Measurements from ENCODE around the gene KRTAP10-6.
"Not testable (repeated sequence)": the region's sequence is repeated elsewhere in the genome, so short reads cannot be mapped to it uniquely, and the experiment has no call there.

Gene KRTAP10-6

GRCh38 chr21:44599264-44600029 is 7.1 kb upstream of the KRTAP10-6 start:
- no peaks in the 10 kb centered on the region for H3K4me1 Mint-ChIP-seq (ENCODE audit: low read depth)
- no peak overlapping the region for H3K4me3 Mint-ChIP-seq
- DNase-seq (ENCODE audit: low spot score): no peak
- no peak overlapping the region for H3K27ac Mint-ChIP-seq
- H3K36me3 Mint-ChIP-seq (ENCODE audit: low read depth): no peaks in the 10 kb centered on the region
- H3K27me3 Mint-ChIP-seq (ENCODE audit: low read depth): peaks cover 3% of the 10 kb centered on the region
- no peaks in the 10 kb centered on the region for H3K9me3 Mint-ChIP-seq

GRCh38 chr21:44598061-44598460 is 5.8 kb upstream of the KRTAP10-6 start:
- Mint-ChIP-seq H3K4me3 (no peak overlapping the region), H3K36me3 (ENCODE audit: low read depth) (no peaks in the 10 kb centered on the region), H3K4me1 (ENCODE audit: low read depth) (no peaks in the 10 kb centered on the region), H3K9me3 (no peaks in the 10 kb centered on the region), H3K27me3 (ENCODE audit: low read depth) (peaks cover 2% of the 10 kb centered on the region), H3K27ac (no peak overlapping the region)
- DNase-seq (ENCODE audit: low spot score): no peak

- no peak for DNase-seq (ENCODE audit: low spot score)
- Mint-ChIP-seq H3K36me3 (ENCODE audit: low read depth) (no peaks in the 10 kb centered on the region), H3K4me3 (no peak overlapping the region), H3K27ac (no peak overlapping the region), H3K9me3 (no peaks in the 10 kb centered on the region), H3K27me3 (ENCODE audit: low read depth) (peaks cover 2% of the 10 kb centered on the region), H3K4me1 (ENCODE audit: low read depth) (no peaks in the 10 kb centered on the region)
These were observed 3.9 kb upstream of the KRTAP10-6 start for GRCh38 chr21:44596068-44596725.

- Mint-ChIP-seq H3K27me3 (ENCODE audit: low read depth) (peaks cover 2% of the 10 kb centered on the region), H3K4me1 (ENCODE audit: low read depth) (no peaks in the 10 kb centered on the region), H3K4me3 (no peak overlapping the region), H3K27ac (no peak overlapping the region), H3K9me3 (no peaks in the 10 kb centered on the region), H3K36me3 (ENCODE audit: low read depth) (no peaks in the 10 kb centered on the region)
- DNase-seq (ENCODE audit: low spot score): no peak
These were observed 3.2 kb upstream of the KRTAP10-6 start for GRCh38 chr21:44595524-44595923.

GRCh38 chr21:44594406-44594916 is 2.2 kb upstream of the KRTAP10-6 start:
- no peaks in the 10 kb centered on the region for H3K9me3 Mint-ChIP-seq
- H3K27ac Mint-ChIP-seq: no peak overlapping the region
- H3K36me3 Mint-ChIP-seq (ENCODE audit: low read depth): no peaks in the 10 kb centered on the region
- DNase-seq (ENCODE audit: low spot score): no peak
- H3K27me3 Mint-ChIP-seq (ENCODE audit: low read depth): peaks cover 2% of the 10 kb centered on the region
- H3K4me1 Mint-ChIP-seq (ENCODE audit: low read depth): no peaks in the 10 kb centered on the region
- no peak overlapping the region for H3K4me3 Mint-ChIP-seq

GRCh38 chr21:44593598-44594405 is 1.5 kb upstream of the KRTAP10-6 start:
- no peak for DNase-seq (ENCODE audit: low spot score)
- no peaks in the 10 kb centered on the region for H3K9me3 Mint-ChIP-seq
- H3K36me3 Mint-ChIP-seq (ENCODE audit: low read depth): no peaks in the 10 kb centered on the region
- H3K4me1 Mint-ChIP-seq (ENCODE audit: low read depth): no peaks in the 10 kb centered on the region
- H3K27me3 Mint-ChIP-seq (ENCODE audit: low read depth): peaks cover 2% of the 10 kb centered on the region
- H3K4me3 Mint-ChIP-seq: no peak overlapping the region
- no peak overlapping the region for H3K27ac Mint-ChIP-seq

GRCh38 chr21:44591801-44592130 is 539 bp downstream of the KRTAP10-6 start:
- H3K27me3 Mint-ChIP-seq (ENCODE audit: low read depth): peaks cover 13% of the 10 kb centered on the region
- H3K4me1 Mint-ChIP-seq (ENCODE audit: low read depth); H3K27ac Mint-ChIP-seq; H3K9me3 Mint-ChIP-seq; H3K36me3 Mint-ChIP-seq (ENCODE audit: low read depth); DNase-seq (ENCODE audit: low spot score); H3K4me3 Mint-ChIP-seq: not testable (repeated sequence)

GRCh38 chr21:44590897-44591800 is 1.2 kb downstream of the KRTAP10-6 start:
- not testable (repeated sequence) for DNase-seq (ENCODE audit: low spot score); H3K27ac Mint-ChIP-seq; H3K9me3 Mint-ChIP-seq; H3K4me3 Mint-ChIP-seq; H3K4me1 Mint-ChIP-seq (ENCODE audit: low read depth); H3K36me3 Mint-ChIP-seq (ENCODE audit: low read depth)
- H3K27me3 Mint-ChIP-seq (ENCODE audit: low read depth): peaks cover 18% of the 10 kb centered on the region

GRCh38 chr21:44590311-44590721 is 2.0 kb downstream of the KRTAP10-6 start:
- H3K9me3 Mint-ChIP-seq: no peaks in the 10 kb centered on the region
- no peak overlapping the region for H3K4me3 Mint-ChIP-seq
- no peak overlapping the region for H3K27ac Mint-ChIP-seq
- peaks cover 24% of the 10 kb centered on the region for H3K27me3 Mint-ChIP-seq (ENCODE audit: low read depth)
- no peaks in the 10 kb centered on the region for H3K36me3 Mint-ChIP-seq (ENCODE audit: low read depth)
- no peaks in the 10 kb centered on the region for H3K4me1 Mint-ChIP-seq (ENCODE audit: low read depth)
- no peak for DNase-seq (ENCODE audit: low spot score)

GRCh38 chr21:44589586-44590305 is 2.6 kb downstream of the KRTAP10-6 start:
- DNase-seq (ENCODE audit: low spot score): no peak
- Mint-ChIP-seq H3K9me3 (no peaks in the 10 kb centered on the region), H3K36me3 (ENCODE audit: low read depth) (no peaks in the 10 kb centered on the region), H3K4me3 (no peak overlapping the region), H3K27ac (no peak overlapping the region), H3K27me3 (ENCODE audit: low read depth) (peaks cover 27% of the 10 kb centered on the region), H3K4me1 (ENCODE audit: low read depth) (no peaks in the 10 kb centered on the region)

GRCh38 chr21:44589094-44589493 is 3.2 kb downstream of the KRTAP10-6 start:
- Mint-ChIP-seq H3K9me3 (no peaks in the 10 kb centered on the region), H3K4me1 (ENCODE audit: low read depth) (peaks cover 2% of the 10 kb centered on the region), H3K4me3 (no peak overlapping the region), H3K27ac (no peak overlapping the region), H3K36me3 (ENCODE audit: low read depth) (no peaks in the 10 kb centered on the region), H3K27me3 (ENCODE audit: low read depth) (peaks cover 27% of the 10 kb centered on the region)
- no peak for DNase-seq (ENCODE audit: low spot score)

GRCh38 chr21:44585892-44586291 is 6.4 kb downstream of the KRTAP10-6 start:
- peaks cover 5% of the 10 kb centered on the region for H3K4me1 Mint-ChIP-seq (ENCODE audit: low read depth)
- H3K27ac Mint-ChIP-seq: no peak overlapping the region
- no peak for DNase-seq (ENCODE audit: low spot score)
- peaks cover 18% of the 10 kb centered on the region for H3K9me3 Mint-ChIP-seq
- peaks cover 1% of the 10 kb centered on the region for H3K36me3 Mint-ChIP-seq (ENCODE audit: low read depth)
- H3K27me3 Mint-ChIP-seq (ENCODE audit: low read depth): peaks cover 27% of the 10 kb centered on the region
- no peak overlapping the region for H3K4me3 Mint-ChIP-seq

GRCh38 chr21:44583800-44584147 is 8.5 kb downstream of the KRTAP10-6 start:
- peaks cover 27% of the 10 kb centered on the region for H3K27me3 Mint-ChIP-seq (ENCODE audit: low read depth)
- no peak overlapping the region for H3K4me3 Mint-ChIP-seq
- H3K4me1 Mint-ChIP-seq (ENCODE audit: low read depth): peaks cover 5% of the 10 kb centered on the region
- H3K9me3 Mint-ChIP-seq: peaks cover 31% of the 10 kb centered on the region
- DNase-seq (ENCODE audit: low spot score): no peak
- peaks cover 1% of the 10 kb centered on the region for H3K36me3 Mint-ChIP-seq (ENCODE audit: low read depth)
- no peak overlapping the region for H3K27ac Mint-ChIP-seq

All from T-helper 2 cell treated with Interferon-gamma antibody and Interleukin-4, amounts not matched to agents 5 μg/mL and 100 μg/mL, for 36 hours (primary cell).